ENCODE measurements around the gene SMCO2. TPM values are rescaled to one million over a fixed set of nuclear protein-coding genes. Genes with fewer than 3 reads are reported as not detected.
"Not testable (repeated sequence)": the region's sequence is repeated elsewhere in the genome, so short reads cannot be mapped to it uniquely, and the experiment has no call there.

Gene SMCO2
- total RNA-seq, 2 experiments from 2014 or later, result not detected

DNA sequence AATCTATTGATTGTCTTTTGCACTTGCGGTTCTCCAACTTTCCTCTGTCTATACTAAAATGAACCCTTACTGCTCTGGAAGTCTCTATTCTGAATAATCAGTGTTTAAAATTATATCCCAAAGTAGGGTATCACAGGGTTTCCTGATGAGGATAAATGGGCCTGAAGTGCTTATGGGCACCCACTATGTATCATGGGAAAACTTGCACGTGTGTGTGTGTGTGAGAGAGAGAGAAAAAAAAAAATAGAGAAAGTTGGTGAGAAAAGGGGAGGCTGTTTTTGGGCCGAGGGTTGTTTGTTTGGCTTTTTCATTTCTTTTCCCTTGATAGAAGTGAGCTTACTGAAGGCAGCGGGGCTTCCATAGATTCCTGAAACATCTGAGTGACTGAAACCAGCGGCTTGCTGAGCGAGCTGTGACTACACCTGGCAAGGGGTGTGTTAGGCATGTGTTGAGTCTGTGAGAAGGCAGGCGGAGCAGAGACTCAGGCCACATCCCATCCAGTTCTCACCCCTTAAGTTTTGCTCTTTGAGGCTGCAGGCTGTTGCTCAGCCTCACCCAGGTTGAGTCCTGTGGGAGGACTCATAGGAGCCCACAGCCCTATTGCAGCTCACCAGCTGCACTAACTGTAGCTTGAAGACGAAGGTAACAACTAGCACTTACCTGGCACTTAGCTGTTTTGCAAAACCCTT is 94.6 kb downstream of the SMCO2 start:
- H3K9me3 ChIP-seq (ENCODE audit: low read length), result no peaks in the 10 kb centered on the region
- intact Hi-C loops (cut with micrococcal nuclease; ENCODE audit: unreplicated experiment), result no loop called here
- no peak for DNase-seq (ENCODE audit: low spot score)
- H3K36me3 ChIP-seq (ENCODE audit: insufficient read depth, low read length), result no peaks in the 10 kb centered on the region
- peaks cover 39% of the 10 kb centered on the region for H3K4me1 ChIP-seq (ENCODE audit: insufficient read depth, low read length, poor library complexity, severe bottlenecking)
- H3K79me2 ChIP-seq (ENCODE audit: insufficient read depth, low read depth, low read length), result peaks cover 15% of the 10 kb centered on the region; the same call in 1 of the 2 replicates
- no peak overlapping the region for H3K27ac ChIP-seq (ENCODE audit: low read depth, low read length, poor library complexity, severe bottlenecking)
- no peaks in the 10 kb centered on the region for H4K20me1 ChIP-seq (ENCODE audit: insufficient read depth, low read length)
- H3K4me2 ChIP-seq (ENCODE audit: low read length), result peak overlapping the region; percentile 34
- H3K4me3 ChIP-seq (ENCODE audit: low read depth, low read length, poor library complexity, severe bottlenecking), result no peak overlapping the region
- H3K9me2 ChIP-seq (ENCODE audit: insufficient read depth, low read length), result no peaks in the 10 kb centered on the region
- TF ChIP-seq EZH2phosphoT487 (IDR thresholded peaks at IDR 0.05; ENCODE audit: borderline replicate concordance, low read depth, low read length), result no peak
- TF ChIP-seq, protein P1, sequence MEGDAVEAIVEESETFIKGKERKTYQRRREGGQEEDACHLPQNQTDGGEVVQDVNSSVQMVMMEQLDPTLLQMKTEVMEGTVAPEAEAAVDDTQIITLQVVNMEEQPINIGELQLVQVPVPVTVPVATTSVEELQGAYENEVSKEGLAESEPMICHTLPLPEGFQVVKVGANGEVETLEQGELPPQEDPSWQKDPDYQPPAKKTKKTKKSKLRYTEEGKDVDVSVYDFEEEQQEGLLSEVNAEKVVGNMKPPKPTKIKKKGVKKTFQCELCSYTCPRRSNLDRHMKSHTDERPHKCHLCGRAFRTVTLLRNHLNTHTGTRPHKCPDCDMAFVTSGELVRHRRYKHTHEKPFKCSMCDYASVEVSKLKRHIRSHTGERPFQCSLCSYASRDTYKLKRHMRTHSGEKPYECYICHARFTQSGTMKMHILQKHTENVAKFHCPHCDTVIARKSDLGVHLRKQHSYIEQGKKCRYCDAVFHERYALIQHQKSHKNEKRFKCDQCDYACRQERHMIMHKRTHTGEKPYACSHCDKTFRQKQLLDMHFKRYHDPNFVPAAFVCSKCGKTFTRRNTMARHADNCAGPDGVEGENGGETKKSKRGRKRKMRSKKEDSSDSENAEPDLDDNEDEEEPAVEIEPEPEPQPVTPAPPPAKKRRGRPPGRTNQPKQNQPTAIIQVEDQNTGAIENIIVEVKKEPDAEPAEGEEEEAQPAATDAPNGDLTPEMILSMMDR (conservative IDR thresholded peaks at IDR 0.05; ENCODE audit: low read length), result no peak
- CTCF ChIA-PET (ENCODE audit: unreplicated experiment), result no interaction called here
- BruUV-seq (replicated peaks), result no TSS peak
- no peak overlapping the region for H2AFZ ChIP-seq (ENCODE audit: low read length)
- POLR2A ChIA-PET, result interaction anchor here (0.6 to 1.8 kb wide), 6 partner anchors 10 to 622 kb away, joined by 3 to 8 read pairs (median 3); no protein-coding TSS in a partner anchor

DNA sequence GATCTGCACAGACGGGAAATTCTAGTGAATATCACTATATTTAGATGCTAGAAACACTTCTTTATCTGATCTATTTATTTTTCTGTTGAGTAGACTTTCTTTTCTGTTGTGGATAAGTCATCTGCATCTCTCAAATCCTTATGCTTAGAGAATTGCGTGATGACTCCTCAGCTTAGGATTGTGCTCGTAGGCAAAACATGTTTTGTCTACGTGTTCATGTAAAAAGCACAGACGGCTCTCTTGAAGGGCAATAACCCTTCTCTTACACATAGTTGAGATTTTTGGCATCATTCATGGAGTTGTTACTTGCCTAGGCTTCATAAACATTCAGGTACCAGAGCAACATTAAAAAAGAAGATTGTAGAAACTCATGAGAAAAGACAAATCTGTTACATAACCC is 96.1 kb downstream of the SMCO2 start:
- Histone ChIP-seq H3K9me2 (ENCODE audit: insufficient read depth, low read length) (no peaks in the 10 kb centered on the region), H4K20me1 (ENCODE audit: insufficient read depth, low read length) (no peaks in the 10 kb centered on the region), H3K79me2 (ENCODE audit: insufficient read depth, low read depth, low read length) (peaks cover 15% of the 10 kb centered on the region; the same call in 1 of the 2 replicates), H3K9me3 (ENCODE audit: low read length) (no peaks in the 10 kb centered on the region), H3K4me2 (ENCODE audit: low read length) (no peak overlapping the region), H3K36me3 (ENCODE audit: insufficient read depth, low read length) (no peaks in the 10 kb centered on the region), H3K4me1 (ENCODE audit: insufficient read depth, low read length, poor library complexity, severe bottlenecking) (peaks cover 30% of the 10 kb centered on the region), H3K4me3 (ENCODE audit: low read depth, low read length, poor library complexity, severe bottlenecking) (no peak overlapping the region), H3K27ac (ENCODE audit: low read depth, low read length, poor library complexity, severe bottlenecking) (no peak overlapping the region), H2AFZ (ENCODE audit: low read length) (no peak overlapping the region)
- CTCF ChIA-PET (ENCODE audit: unreplicated experiment), result no interaction called here
- TF ChIP-seq, protein P1 (conservative IDR thresholded peaks at IDR 0.05; ENCODE audit: low read length), result no peak
- no peak for TF ChIP-seq EZH2phosphoT487 (IDR thresholded peaks at IDR 0.05; ENCODE audit: borderline replicate concordance, low read depth, low read length)
- intact Hi-C loops (cut with micrococcal nuclease; ENCODE audit: unreplicated experiment), result no loop called here
- POLR2A ChIA-PET, result no interaction called here
- BruUV-seq (replicated peaks), result no TSS peak
- DNase-seq (ENCODE audit: low spot score), result no peak

DNA sequence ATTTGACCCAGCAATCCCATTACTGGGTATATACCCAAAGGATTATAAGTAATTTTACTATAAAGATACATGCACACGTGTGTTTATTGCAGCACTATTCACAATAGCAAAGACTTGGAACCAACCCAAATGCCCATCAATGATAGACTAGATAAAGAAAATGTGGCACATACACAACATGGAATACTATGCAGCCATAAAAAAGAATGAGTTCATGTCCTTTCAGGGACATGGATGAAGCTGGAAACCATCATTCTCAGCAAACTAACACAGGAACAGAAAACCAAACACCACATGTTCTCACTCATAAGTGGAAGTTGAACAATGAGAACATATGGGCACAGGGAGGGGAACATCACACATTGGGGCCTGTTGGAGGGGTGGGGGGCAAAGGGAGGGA is 98.3 kb downstream of the SMCO2 start:
- H2AFZ ChIP-seq (ENCODE audit: low read length); H3K9me2 ChIP-seq (ENCODE audit: insufficient read depth, low read length); H3K27ac ChIP-seq (ENCODE audit: low read depth, low read length, poor library complexity, severe bottlenecking); H3K9me3 ChIP-seq (ENCODE audit: low read length); CTCF ChIA-PET (ENCODE audit: unreplicated experiment); H4K20me1 ChIP-seq (ENCODE audit: insufficient read depth, low read length); H3K4me2 ChIP-seq (ENCODE audit: low read length); POLR2A ChIA-PET; H3K4me3 ChIP-seq (ENCODE audit: low read depth, low read length, poor library complexity, severe bottlenecking); intact Hi-C loops (cut with micrococcal nuclease; ENCODE audit: unreplicated experiment); H3K4me1 ChIP-seq (ENCODE audit: insufficient read depth, low read length, poor library complexity, severe bottlenecking); DNase-seq (ENCODE audit: low spot score); BruUV-seq (replicated peaks); H3K36me3 ChIP-seq (ENCODE audit: insufficient read depth, low read length): not testable (repeated sequence)
- H3K79me2 ChIP-seq (ENCODE audit: insufficient read depth, low read depth, low read length), result peaks cover 12% of the 10 kb centered on the region; the same call in 1 of the 2 replicates
